ENCODE measurements around the gene STIP1.
"Not testable (repeated sequence)": the region's sequence is repeated elsewhere in the genome, so short reads cannot be mapped to it uniquely, and the experiment has no call there.

Gene STIP1

GRCh38 chr11:64161037-64161436 is 24.9 kb upstream of the STIP1 start:
- DNase-seq = no peak

DNA sequence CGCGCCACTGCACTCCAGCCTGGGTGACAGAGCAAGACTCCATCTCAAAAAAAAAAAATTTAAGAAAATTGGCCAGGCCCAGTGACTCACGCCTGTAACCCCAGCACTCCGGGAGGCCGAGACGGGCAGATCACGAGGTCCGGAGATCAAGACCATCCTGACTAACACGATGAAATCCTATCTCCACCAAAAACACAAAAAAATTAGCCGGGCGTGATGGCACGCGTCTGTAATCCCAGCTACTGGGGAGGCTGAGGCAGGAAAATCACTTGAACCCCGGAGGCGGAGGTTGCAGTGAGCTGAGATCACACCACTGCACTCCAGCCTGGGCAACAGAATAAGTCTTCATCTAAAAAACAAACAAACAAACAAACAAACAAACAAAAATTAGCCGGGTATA is 23.2 kb upstream of the STIP1 start:
- not testable (repeated sequence) for DNase-seq

- no peak for DNase-seq
Observed at GRCh38 chr11:64163951-64164350, 22.0 kb upstream of the STIP1 start.

- DNase-seq = no peak
Observed at GRCh38 chr11:64164392-64165312, 21.3 kb upstream of the STIP1 start.

GRCh38 chr11:64165481-64165841 is 20.5 kb upstream of the STIP1 start:
- DNase-seq = peak; percentile 34

- peak; percentile 81 for DNase-seq
Observed at GRCh38 chr11:64165842-64166635, 19.9 kb upstream of the STIP1 start, which contains the start of gene MACROD1. Gene MACROD1, minus strand, starts transcription at chr11:64166113. Its CDS starts 119 bp downstream, at chr11:64165994.

DNA sequence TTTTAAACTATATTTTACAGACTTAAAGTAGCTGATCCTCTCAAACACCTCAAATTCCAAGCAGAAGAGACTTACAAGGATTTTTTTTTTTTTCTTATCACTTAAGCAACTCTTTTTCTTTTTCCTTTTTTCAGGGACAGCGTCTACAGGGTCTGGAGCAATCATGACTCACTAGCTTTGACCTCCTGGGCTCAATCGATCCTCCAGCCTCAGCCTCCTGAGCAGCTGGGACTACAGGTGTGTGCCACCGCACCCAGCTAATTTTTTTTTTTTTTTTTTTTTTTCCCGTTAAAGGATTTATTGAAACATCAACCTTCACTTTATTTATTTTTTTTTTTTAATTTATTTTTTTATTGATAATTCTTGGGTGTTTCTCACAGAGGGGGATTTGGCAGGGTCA is 15.6 kb upstream of the STIP1 start:
- no peak for DNase-seq

DNA sequence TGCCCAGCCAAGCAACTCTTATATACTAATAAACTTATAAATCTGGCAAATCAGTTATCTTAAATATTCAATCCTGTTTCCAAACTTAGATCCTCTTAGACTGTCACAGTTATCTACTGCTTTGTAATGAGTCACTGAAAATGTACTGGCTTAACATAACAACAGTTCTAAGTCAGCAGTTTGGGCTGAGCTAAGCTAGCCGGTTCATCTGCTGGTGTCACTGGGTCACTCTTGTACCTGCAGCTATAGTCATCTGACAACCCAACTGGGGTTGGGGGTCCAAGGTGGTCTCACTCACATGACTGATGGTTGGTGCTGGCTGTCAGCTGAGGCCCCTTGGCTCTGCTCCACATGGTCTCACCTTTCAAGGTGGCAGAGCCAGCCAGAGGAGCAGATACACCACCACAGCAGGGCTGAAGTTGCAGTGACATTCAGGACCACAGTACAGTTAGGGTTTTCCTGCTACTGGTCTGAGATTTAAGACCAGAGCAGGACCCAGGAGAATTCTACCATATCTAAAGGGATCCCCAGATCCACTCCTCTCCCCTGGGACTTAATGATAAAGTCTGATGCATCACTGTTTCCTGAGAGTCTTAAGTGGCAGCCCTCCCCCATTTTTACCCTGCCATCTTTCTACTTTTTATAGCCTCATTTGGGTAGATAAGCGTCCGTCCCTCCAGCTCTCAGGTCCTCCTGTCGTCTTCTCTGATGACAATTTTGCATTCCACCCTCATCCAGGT is 12.2 kb upstream of the STIP1 start:
- DNase-seq = no peak

DNA sequence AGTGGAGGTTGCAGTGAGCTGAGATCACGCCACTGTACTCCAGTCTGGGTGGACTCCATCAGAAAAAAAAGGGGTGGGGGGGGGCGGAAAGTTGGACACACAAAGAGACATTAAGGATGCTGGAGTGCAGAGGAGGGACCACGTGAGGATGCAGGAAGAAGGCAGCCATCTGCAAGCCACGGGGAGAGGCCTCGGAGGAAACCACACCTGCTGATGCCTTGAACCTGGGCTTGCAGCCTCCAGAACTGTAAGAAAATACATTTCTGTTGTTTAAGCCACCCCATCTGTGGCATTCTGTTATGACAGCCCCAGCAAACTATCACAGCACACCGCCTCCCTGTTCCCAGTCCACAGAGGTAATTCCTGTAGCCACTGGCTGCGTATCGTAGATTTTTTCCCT is 9.2 kb upstream of the STIP1 start:
- DNase-seq = no peak

- DNase-seq = no peak
Observed at GRCh38 chr11:64178203-64178602, 7.8 kb upstream of the STIP1 start.

- DNase-seq = no peak
Observed at GRCh38 chr11:64178951-64179639, 6.9 kb upstream of the STIP1 start.

DNA sequence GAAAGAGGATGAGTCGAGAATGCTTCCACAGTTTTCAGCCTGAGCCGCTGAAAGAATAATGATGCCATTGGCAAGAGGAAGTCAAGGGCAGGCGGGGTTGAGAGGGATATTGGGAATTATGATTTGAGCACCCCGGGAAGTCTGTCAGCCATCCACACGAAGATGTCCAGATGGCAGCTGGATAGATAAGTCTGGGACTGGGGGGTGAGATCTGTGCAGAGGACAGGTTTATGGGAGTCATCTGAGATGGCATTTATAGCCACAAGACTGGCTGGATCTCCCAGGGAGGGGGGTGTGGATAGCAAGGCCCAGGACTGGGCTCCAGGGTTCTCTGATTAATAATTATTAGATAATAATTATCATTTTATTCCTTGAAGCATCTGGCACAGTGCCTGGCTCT is 5.1 kb upstream of the STIP1 start:
- no peak for DNase-seq

DNA sequence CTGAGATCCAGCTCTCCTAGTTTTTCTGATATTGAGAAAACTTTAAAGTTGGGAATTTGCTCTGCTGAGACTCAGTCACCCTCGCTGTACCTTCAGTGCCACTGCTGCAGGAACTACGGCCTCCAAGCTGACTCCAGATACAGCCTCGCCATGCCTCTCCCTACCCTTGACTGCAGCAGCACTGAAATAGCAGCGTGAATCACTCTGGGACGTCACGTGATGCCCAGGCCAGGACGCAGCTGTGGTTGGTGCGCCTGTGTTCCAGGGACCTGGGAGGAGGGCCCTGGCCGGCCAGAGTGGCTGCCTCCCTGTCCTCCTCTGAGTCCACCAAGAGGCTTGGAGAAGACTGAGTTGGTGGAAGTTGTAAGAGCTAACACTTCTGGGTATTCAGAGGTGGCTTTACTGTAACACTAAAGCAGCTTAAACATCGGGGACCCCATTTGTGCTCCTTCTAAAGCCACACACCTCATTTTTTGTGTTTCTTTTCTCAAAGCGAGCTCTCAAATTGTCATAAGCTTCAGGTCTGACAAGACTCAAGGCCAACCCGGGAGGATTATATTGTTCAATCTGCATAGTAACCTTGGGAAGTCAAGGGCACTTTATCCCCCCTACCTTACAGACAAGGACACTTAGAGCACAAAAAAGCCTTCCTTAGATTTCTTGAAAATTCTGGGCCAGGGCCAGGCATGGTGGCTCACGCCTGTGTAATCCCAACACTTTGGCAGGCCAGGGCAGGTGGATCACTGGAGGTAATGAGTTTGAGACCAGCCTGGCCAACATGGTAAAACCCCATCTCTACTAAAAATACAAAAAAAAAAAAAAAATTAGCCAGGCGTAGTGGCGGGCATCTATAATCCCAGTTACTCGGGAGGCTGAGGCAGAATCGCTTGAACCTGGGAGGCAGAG is 4.2 kb upstream of the STIP1 start:
- DNase-seq = peak; percentile 15

- no peak for DNase-seq
Observed at GRCh38 chr11:64183890-64184289, 2.1 kb upstream of the STIP1 start.

GRCh38 chr11:64185175-64185692 is 737 bp upstream of the STIP1 start:
- peak; percentile 82 for DNase-seq

- no peak for DNase-seq
Observed at GRCh38 chr11:64186492-64187165, 658 bp downstream of the STIP1 start.

DNA sequence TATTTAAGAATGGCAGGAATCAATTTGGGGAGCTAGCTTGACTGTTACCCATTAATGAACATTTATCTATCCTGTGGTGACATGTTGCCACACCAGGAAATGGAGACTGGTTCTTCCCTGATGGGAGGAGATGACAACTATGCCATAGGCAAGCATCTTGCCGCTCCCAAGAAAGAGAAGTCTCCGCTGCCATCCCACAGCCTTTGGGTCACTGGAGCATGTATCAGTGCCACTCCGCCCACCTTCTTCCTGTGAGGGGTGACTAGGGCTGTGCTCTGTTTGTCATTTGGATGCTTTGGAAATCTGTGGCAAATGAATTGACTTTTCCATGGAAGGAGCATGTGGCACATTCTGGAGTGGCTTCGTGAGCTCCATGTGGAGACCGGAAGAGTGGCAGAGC is 6.5 kb downstream of the STIP1 start:
- no peak for DNase-seq

GRCh38 chr11:64196626-64197025 is 10.7 kb downstream of the STIP1 start:
- DNase-seq = no peak

- DNase-seq = no peak
Observed at GRCh38 chr11:64198511-64198910, 12.5 kb downstream of the STIP1 start.

DNA sequence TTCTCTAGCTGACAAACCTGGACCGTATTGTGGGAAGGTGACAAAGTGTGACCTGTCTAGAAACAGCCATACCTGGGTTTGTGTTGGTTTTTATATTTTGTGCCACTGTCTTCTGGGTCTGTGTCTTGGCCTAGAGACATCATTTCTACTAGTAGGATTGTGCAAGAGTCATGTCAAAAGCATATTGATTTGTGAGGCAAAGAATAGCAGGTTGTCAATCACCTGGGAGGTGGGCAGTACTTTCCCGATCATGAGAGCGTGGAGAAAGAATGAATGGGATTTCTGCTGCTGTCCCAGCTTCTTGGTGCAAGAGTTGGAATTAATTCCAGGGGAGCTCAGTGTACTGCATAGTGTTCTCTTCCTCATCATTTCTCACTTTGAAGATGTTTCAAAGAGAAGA is 15.6 kb downstream of the STIP1 start:
- no peak for DNase-seq

DNA sequence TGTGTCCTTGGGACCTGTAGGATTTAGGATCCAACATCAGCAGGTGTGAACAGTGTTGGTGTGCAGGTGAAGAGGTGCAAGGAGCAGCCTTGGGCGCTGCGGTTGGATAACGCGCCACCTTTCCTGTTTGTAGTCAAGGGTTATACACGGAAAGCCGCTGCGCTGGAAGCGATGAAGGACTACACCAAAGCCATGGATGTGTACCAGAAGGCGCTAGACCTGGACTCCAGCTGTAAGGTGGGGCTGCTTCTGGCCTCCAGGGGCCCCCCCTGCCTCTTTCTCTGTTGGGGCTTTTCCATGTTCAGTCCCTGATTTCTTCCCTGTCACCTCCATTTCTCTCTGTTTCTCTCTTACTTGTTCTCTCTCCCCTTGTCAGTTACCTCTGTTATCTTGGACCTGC is 17.0 kb downstream of the STIP1 start:
- DNase-seq = no peak

All from COR-L47 (cell line).